HG03108 (cell line): ENCODE results near the gene DDN.

Experiments
- ATAC-seq: cut with Tn5 transposase; IDR thresholded peaks from one replicate; pipeline ENCODE4 v1.9.1; 2021; ENCODE audit warnings: moderate library complexity; ENCODE audit not compliant: unreplicated experiment

Gene DDN

GRCh38 chr12:48999371-49000131, at the start of gene DDN:
Gene DDN, minus strand, starts transcription at chr12:48999375. Its CDS starts 88 bp downstream, at chr12:48999287.
- no peak for ATAC-seq

GRCh38 chr12:49048953-49049352, 49.8 kb upstream of the DDN start:
- no peak for ATAC-seq

- no peak for ATAC-seq
These were observed 47.1 kb upstream of the DDN start for GRCh38 chr12:49046129-49046895.

- ATAC-seq = no peak
These were observed 45.5 kb upstream of the DDN start for GRCh38 chr12:49044660-49045059.

- no peak for ATAC-seq
These were observed 44.7 kb upstream of the DDN start for GRCh38 chr12:49043856-49044258.

- no peak for ATAC-seq
These were observed 44.1 kb upstream of the DDN start for GRCh38 chr12:49043241-49043640.

- no peak for ATAC-seq
These were observed 42.8 kb upstream of the DDN start for GRCh38 chr12:49041881-49042484.

- no peak for ATAC-seq
These were observed 42.1 kb upstream of the DDN start for GRCh38 chr12:49041036-49041880.

- ATAC-seq = no peak
These were observed 41.2 kb upstream of the DDN start for GRCh38 chr12:49040364-49040855.

GRCh38 chr12:49039421-49040363, 40.5 kb upstream of the DDN start:
- no peak for ATAC-seq

GRCh38 chr12:49038291-49038955, 39.2 kb upstream of the DDN start:
- ATAC-seq = no peak

GRCh38 chr12:49037947-49038237, 38.7 kb upstream of the DDN start:
- no peak for ATAC-seq

GRCh38 chr12:49037111-49037946, 38.2 kb upstream of the DDN start:
- no peak for ATAC-seq

GRCh38 chr12:49036029-49036428, 36.9 kb upstream of the DDN start:
- ATAC-seq = no peak

- ATAC-seq = no peak
These were observed 35.1 kb upstream of the DDN start for GRCh38 chr12:49034286-49034622.

GRCh38 chr12:49033611-49034285, 34.6 kb upstream of the DDN start:
- no peak for ATAC-seq

- no peak for ATAC-seq
These were observed 33.7 kb upstream of the DDN start for GRCh38 chr12:49032679-49033447.
